Left renal pelvis (tissue), 4 donors: ENCODE data around the gene SYAP1. TPM values are rescaled to one million over a fixed set of nuclear protein-coding genes. Genes with fewer than 3 reads are reported as not detected.

Experiments used
- polyA plus RNA-seq, 4 donors: library from polyadenylated mRNA; unstranded; fragments of 120-200 nt; gene quantifications; one replicate each; pipeline ENCODE4 v1.2.1, GENCODE V29; 2013; ENCODE audit not compliant: insufficient read length in 4 of 4

Gene SYAP1
- polyA plus RNA-seq, 4 donors: 18.5 to 35.3 (median 32.2) TPM

Other genes starting within 250 kb of the SYAP1 start
- not detected for gene S100G, start 69.5 kb upstream of the SYAP1 start, polyA plus RNA-seq
- gene CTPS2, start 6.9 kb upstream of the SYAP1 start, polyA plus RNA-seq: 10 to 100 TPM; 31.1 to 44.3 (median 38.3) TPM
- gene TXLNG, start 66.9 kb downstream of the SYAP1 start, polyA plus RNA-seq: 10 to 100 TPM; 13.9 to 17.7 (median 16.5) TPM
- gene RBBP7, start 150.8 kb downstream of the SYAP1 start, polyA plus RNA-seq: 100 to 1,000 TPM; 216 to 235 (median 225) TPM
- 10 to 100 TPM; 11.2 to 20.7 (median 14.1) TPM for gene REPS2, start 227.0 kb downstream of the SYAP1 start, polyA plus RNA-seq